Globus pallidus (tissue), 1 donor: ENCODE data around the gene OVOL2.

ENCODE experiments used
- DNase-seq: peaks from one replicate; pipeline ENCODE4 v3.0.0-alpha.2; 2015; ENCODE audit warnings: low spot score

OVOL2 gene

GRCh38 chr20:17985388-17986018 lies 72.2 kb downstream of the OVOL2 start:
- no peak for DNase-seq

- DNase-seq: no peak
Measured at GRCh38 chr20:17976305-17976704, 81.4 kb downstream of the OVOL2 start.
